Bronchial epithelial cell (primary cell): ENCODE measurements around the gene ACOT7. TPM values are rescaled to one million over a fixed set of nuclear protein-coding genes. Genes with fewer than 3 reads are reported as not detected.

Source experiments
- DNase-seq: peaks from one replicate; pipeline ENCODE4 v3.0.0-alpha.2; 2010; ENCODE audit warnings: low read depth
- FAIRE-seq: peaks from 2 replicates; lab custom pipeline; 2011; peaks lifted over from hg19 to GRCh38; lab: Jason Lieb, UNC
- H3K27me3 ChIP-seq: 2 replicates; pipeline ENCODE4 v1.5.1; 2011; ENCODE audit warnings: low read length; ENCODE audit not compliant: control insufficient read depth, insufficient read depth
- H3K36me3 ChIP-seq: 2 replicates; pipeline ENCODE4 v1.5.1; 2011; ENCODE audit warnings: low read length; ENCODE audit not compliant: control insufficient read depth, insufficient read depth
- H3K4me3 ChIP-seq: 2 replicates; pipeline ENCODE4 v1.5.1; 2011; ENCODE audit warnings: mild to moderate bottlenecking, low read depth, low read length, control low read depth
- total RNA-seq: library from RNA; depleted of rRNA; stranded (reverse); fragments of >200 nt; gene quantifications from 2 replicates; pipeline ENCODE4 v1.2.1, GENCODE V29; 2014
- TF ChIP-seq, protein P1 (sequence below): IDR thresholded peaks from 2 replicates; pipeline ENCODE4 v1.5.1; 2011; ENCODE audit warnings: mild to moderate bottlenecking, moderate library complexity, low read length, control low read depth, inconsistent platforms; ENCODE audit not compliant: insufficient read depth, severe bottlenecking

The ACOT7 gene
- total RNA-seq, 1 donor from 2014 or later, result 89.8 TPM

DNA sequence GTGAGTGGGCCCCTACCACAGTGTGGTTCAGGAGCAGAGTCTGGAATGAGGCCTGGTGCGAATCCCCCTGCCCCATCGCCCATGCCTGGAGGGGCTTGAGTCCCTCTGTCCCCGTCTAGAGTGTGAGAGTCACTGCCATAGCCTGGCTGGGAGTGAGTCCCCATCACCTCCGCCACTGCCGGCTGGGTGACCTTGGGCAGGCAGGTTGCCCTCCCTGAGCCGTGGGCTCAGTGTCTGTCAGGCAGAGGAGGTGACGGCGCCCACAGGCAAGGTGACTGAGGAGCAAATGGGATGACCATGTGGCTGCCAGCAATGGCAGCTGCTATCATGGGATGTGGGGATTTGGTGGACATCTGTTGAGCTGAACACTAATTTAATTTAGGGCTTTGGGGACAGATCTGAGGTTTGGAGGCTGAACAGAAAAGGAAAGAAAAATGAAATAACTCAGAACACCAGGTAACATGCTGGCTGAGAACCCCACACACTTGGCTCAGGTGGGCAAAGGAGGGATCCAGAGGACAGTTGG, 94.6 kb downstream of the ACOT7 start:
- FAIRE-seq (no peak), DNase-seq (no peak)
- TF ChIP-seq, protein P1, sequence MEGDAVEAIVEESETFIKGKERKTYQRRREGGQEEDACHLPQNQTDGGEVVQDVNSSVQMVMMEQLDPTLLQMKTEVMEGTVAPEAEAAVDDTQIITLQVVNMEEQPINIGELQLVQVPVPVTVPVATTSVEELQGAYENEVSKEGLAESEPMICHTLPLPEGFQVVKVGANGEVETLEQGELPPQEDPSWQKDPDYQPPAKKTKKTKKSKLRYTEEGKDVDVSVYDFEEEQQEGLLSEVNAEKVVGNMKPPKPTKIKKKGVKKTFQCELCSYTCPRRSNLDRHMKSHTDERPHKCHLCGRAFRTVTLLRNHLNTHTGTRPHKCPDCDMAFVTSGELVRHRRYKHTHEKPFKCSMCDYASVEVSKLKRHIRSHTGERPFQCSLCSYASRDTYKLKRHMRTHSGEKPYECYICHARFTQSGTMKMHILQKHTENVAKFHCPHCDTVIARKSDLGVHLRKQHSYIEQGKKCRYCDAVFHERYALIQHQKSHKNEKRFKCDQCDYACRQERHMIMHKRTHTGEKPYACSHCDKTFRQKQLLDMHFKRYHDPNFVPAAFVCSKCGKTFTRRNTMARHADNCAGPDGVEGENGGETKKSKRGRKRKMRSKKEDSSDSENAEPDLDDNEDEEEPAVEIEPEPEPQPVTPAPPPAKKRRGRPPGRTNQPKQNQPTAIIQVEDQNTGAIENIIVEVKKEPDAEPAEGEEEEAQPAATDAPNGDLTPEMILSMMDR, result no peak
- Histone ChIP-seq H3K27me3 (no peaks in the 10 kb centered on the region), H3K4me3 (no peak overlapping the region), H3K36me3 (peaks cover 7% of the 10 kb centered on the region)

DNA sequence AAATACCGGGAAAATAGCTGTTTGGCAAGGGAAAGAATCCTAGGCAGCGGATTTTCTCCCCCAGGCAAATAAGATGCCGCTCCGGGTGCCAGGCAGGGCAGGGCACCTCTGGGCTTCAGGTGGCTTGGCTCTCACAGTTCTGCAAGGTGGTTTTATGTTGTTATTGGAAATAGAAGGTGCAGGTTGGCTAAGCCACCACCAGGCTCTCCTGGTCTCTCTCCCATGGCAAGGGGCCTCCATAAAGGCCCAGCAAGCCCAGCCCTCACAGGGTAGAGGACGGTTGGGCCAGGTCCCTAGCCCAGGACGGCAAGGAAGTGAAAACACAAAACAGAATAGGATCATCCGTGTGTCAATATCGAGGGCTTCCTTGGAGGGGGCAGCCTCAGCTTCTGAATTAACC, 95.0 kb downstream of the ACOT7 start:
- TF ChIP-seq, protein P1, result no peak
- FAIRE-seq (no peak), DNase-seq (no peak)
- Histone ChIP-seq H3K27me3 (no peaks in the 10 kb centered on the region), H3K36me3 (peaks cover 9% of the 10 kb centered on the region), H3K4me3 (no peak overlapping the region)

- FAIRE-seq, result no peak
- peaks cover 13% of the 10 kb centered on the region for H3K36me3 ChIP-seq
Measured at GRCh38 chr1:6295910-6296309, 97.7 kb downstream of the ACOT7 start.

DNA sequence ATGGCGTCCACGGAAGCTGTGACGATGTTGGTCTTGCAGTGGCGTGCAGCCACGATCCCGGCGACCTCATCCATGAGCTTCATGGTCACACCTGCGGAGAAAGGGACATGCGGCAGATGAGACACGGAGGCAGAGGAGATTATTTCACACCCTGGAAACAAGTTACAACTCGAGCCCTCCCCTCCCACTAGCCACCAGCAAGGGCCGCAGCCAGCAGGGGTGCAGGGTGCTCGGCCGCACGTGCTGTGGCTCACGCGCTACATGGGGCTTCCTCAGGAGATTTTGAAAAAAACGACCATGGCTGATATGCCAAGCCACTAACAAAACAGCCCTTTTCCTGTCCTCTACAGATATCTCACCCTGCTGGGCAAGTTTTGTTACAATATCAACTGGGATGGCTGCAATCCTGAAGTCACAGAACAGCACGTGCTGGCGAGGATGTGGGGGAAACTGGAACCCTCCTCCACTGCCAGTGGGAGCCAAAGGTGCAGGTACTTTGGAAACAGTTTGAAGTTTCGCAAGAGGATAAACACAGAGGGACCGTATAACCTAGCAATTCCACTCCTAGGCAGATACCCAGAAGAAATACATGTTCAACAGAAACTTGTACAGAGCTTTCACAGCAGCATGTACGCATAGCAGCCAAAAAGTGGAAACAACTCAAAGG, 98.5 kb downstream of the ACOT7 start:
- TF ChIP-seq, protein P1, result no peak
- DNase-seq (peak; percentile 10), FAIRE-seq (peak; percentile 81)
- peaks cover 14% of the 10 kb centered on the region for H3K36me3 ChIP-seq
- no peaks in the 10 kb centered on the region for H3K27me3 ChIP-seq
- no peak overlapping the region for H3K4me3 ChIP-seq

More at GRCh38 chr1:6295910-6296309, 97.7 kb downstream of the ACOT7 start:
- Histone ChIP-seq H3K4me3 (no peak overlapping the region), H3K27me3 (no peaks in the 10 kb centered on the region)
- DNase-seq, result no peak
- TF ChIP-seq, protein P1, result no peak

DNA sequence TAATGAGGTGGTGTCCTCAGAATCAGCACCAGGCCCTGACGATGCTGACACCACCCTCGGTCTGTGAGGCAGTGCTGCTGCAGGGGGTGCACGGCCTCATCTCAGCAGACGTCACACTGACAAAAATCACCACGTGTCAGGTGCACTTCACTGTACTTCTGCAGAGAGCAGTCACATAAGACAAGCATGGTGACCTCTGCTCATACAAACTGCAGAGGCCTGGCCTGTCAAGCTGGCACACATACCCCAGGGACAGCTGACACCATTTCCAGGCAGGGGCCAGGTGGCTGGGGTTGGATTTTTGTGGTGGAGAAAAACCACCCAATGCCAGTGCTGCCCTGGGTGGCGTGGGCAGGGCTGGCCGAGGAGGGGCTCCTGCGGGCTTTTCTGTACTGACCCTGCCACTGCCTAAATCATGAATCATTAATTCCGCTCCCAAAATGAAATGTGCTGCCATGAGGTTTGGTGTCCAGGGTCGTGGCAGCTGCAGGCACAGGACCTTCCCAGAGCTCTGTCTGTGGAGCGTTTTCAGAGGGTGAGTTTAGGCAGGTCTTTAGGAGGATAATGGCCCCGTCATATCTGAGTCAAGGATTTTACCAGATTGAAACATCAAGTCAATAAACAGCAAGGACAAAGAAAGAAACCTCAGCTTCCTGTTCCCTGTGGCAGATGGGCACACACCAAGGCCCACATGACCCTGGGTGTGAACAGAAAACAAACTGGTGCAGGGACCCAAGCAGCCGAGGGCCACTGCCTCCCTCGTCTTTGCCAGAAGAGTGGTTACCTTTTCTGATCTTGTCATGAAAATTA, 99.3 kb downstream of the ACOT7 start:
- TF ChIP-seq, protein P1, result no peak
- H3K36me3 ChIP-seq, result peaks cover 16% of the 10 kb centered on the region
- H3K27me3 ChIP-seq, result no peaks in the 10 kb centered on the region
- peak; percentile 75 for DNase-seq
- FAIRE-seq, result peak; percentile 86
- H3K4me3 ChIP-seq, result no peak overlapping the region
